Measurements from ENCODE around the gene PPP1R15A.
"Not testable (repeated sequence)": the region's sequence is repeated elsewhere in the genome, so short reads cannot be mapped to it uniquely, and the experiment has no call there.

DNA sequence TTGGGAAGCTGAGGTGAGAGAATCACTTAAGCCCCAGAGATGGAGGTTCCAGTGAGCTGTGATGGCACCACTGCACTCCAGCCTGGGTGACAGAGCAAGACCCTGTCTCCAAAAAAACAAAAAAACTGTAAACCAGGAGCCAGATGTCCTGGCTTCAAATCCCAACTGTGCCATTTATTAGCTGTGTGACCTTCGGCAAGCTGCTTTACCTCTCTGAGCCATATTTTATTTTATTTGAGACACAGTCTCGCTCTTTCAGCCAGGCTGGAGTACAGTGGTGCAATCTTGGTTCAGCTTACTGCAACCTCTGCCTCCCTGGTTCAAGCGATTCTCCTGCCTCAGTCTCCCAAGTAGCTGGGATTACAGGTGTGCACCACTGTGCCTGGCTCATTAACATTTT, 25.6 kb upstream of the PPP1R15A start:
- TF ChIP-seq, protein P1, sequence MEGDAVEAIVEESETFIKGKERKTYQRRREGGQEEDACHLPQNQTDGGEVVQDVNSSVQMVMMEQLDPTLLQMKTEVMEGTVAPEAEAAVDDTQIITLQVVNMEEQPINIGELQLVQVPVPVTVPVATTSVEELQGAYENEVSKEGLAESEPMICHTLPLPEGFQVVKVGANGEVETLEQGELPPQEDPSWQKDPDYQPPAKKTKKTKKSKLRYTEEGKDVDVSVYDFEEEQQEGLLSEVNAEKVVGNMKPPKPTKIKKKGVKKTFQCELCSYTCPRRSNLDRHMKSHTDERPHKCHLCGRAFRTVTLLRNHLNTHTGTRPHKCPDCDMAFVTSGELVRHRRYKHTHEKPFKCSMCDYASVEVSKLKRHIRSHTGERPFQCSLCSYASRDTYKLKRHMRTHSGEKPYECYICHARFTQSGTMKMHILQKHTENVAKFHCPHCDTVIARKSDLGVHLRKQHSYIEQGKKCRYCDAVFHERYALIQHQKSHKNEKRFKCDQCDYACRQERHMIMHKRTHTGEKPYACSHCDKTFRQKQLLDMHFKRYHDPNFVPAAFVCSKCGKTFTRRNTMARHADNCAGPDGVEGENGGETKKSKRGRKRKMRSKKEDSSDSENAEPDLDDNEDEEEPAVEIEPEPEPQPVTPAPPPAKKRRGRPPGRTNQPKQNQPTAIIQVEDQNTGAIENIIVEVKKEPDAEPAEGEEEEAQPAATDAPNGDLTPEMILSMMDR (IDR thresholded peaks at IDR 0.05), result not testable (repeated sequence)
- not testable (repeated sequence) for TF ChIP-seq POLR2A (IDR thresholded peaks at IDR 0.05)

All from gastroesophageal sphincter (tissue), 3 donors.